ENCODE results near the gene KCNQ2.

GRCh38 chr20:63505723-63506122, 33.3 kb upstream of the KCNQ2 start:
- TF ChIP-seq, protein P1, sequence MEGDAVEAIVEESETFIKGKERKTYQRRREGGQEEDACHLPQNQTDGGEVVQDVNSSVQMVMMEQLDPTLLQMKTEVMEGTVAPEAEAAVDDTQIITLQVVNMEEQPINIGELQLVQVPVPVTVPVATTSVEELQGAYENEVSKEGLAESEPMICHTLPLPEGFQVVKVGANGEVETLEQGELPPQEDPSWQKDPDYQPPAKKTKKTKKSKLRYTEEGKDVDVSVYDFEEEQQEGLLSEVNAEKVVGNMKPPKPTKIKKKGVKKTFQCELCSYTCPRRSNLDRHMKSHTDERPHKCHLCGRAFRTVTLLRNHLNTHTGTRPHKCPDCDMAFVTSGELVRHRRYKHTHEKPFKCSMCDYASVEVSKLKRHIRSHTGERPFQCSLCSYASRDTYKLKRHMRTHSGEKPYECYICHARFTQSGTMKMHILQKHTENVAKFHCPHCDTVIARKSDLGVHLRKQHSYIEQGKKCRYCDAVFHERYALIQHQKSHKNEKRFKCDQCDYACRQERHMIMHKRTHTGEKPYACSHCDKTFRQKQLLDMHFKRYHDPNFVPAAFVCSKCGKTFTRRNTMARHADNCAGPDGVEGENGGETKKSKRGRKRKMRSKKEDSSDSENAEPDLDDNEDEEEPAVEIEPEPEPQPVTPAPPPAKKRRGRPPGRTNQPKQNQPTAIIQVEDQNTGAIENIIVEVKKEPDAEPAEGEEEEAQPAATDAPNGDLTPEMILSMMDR (IDR thresholded peaks at IDR 0.05; ENCODE audit: borderline replicate concordance, extremely low read depth, low read length, poor library complexity, severe bottlenecking), result no peak
- no peak for TF ChIP-seq EZH2 (IDR thresholded peaks at IDR 0.05; ENCODE audit: borderline replicate concordance, low read depth, low read length, severe bottlenecking)

Measured in DND-41 (cell line).